RWPE2 (cell line): ENCODE measurements around the gene BCAS1.

Experiments
- ATAC-seq: fragments of 200-7000 bp; cut with Tn5 transposase; 3 replicates; pipeline ENCODE4 v1.9.1; 2021; ENCODE audit warnings: low read depth
- DNase-seq: peaks from one replicate; pipeline ENCODE4 v3.0.0-alpha.2; 2020; ENCODE audit warnings: low spot score
- H3K27ac ChIP-seq: fragments of 450-650 bp; 2 replicates; pipeline ENCODE4 v1.5.1; 2017; ENCODE audit warnings: mild to moderate bottlenecking; ENCODE audit not compliant: poor library complexity, severe bottlenecking
- H3K27me3 ChIP-seq: fragments of 250-450 bp; sonication (Bioruptor Pico); 2 replicates; pipeline ENCODE4 v1.5.1; 2021; ENCODE audit warnings: mild to moderate bottlenecking, moderate library complexity; ENCODE audit not compliant: insufficient read depth, poor library complexity, severe bottlenecking
- H3K36me3 ChIP-seq: fragments of 250-450 bp; sonication (Bioruptor Pico); 2 replicates; pipeline ENCODE4 v1.5.1; 2020; ENCODE audit warnings: low read depth, mild to moderate bottlenecking, moderate library complexity
- H3K4me1 ChIP-seq: fragments of 250-450 bp; sonication (Bioruptor Pico); 2 replicates; pipeline ENCODE4 v1.5.1; 2021; ENCODE audit warnings: mild to moderate bottlenecking, moderate library complexity; ENCODE audit not compliant: insufficient read depth, poor library complexity, severe bottlenecking
- H3K4me3 ChIP-seq: fragments of 250-450 bp; sonication (Bioruptor Pico); 2 replicates; pipeline ENCODE4 v1.5.1; 2021; ENCODE audit warnings: mild to moderate bottlenecking, moderate library complexity; ENCODE audit not compliant: severe bottlenecking
- H3K9me3 ChIP-seq: fragments of 250-450 bp; sonication (Bioruptor Pico); 2 replicates; pipeline ENCODE4 v1.5.1; 2021; ENCODE audit warnings: mild to moderate bottlenecking, moderate library complexity; ENCODE audit not compliant: severe bottlenecking
- TF ChIP-seq, protein P1 (sequence below): fragments of 450-650 bp; IDR thresholded peaks from one replicate; pipeline ENCODE4 v1.5.1; 2017; ENCODE audit warnings: mild to moderate bottlenecking, moderate library complexity; ENCODE audit not compliant: poor library complexity, severe bottlenecking

The BCAS1 gene

DNA sequence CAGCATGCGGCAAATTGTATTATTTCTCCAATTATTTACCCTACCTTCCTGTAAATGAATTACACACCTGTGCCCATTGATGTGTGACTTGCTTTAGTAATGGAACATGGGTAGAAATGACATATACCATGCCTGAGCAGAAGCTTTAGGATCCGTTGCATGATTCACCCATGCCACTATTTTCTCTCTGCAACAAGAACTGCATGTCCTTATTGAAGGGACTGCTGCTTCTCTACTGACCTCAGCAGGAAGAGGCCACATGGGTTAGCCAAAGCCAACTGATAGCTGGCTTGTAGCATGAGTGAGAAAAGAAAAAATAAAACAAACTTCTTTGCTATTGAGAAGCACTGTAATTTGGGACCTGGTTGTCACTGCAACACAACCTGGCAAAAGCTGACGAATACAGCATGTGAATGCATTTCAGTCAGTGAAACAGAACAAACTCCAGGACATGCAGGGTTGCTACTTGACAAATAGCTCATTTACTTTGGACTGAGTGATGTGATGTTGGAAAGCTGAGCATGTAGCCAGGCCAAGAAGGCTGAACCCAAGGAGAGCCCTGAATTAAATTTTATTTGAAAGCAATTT, 99.2 kb downstream of the BCAS1 start:
- Histone ChIP-seq H3K36me3 (no peaks in the 10 kb centered on the region), H3K27ac (no peak overlapping the region), H3K4me3 (no peak overlapping the region), H3K4me1 (no peaks in the 10 kb centered on the region), H3K9me3 (no peaks in the 10 kb centered on the region), H3K27me3 (no peaks in the 10 kb centered on the region)
- DNase-seq, result no peak
- TF ChIP-seq, protein P1, sequence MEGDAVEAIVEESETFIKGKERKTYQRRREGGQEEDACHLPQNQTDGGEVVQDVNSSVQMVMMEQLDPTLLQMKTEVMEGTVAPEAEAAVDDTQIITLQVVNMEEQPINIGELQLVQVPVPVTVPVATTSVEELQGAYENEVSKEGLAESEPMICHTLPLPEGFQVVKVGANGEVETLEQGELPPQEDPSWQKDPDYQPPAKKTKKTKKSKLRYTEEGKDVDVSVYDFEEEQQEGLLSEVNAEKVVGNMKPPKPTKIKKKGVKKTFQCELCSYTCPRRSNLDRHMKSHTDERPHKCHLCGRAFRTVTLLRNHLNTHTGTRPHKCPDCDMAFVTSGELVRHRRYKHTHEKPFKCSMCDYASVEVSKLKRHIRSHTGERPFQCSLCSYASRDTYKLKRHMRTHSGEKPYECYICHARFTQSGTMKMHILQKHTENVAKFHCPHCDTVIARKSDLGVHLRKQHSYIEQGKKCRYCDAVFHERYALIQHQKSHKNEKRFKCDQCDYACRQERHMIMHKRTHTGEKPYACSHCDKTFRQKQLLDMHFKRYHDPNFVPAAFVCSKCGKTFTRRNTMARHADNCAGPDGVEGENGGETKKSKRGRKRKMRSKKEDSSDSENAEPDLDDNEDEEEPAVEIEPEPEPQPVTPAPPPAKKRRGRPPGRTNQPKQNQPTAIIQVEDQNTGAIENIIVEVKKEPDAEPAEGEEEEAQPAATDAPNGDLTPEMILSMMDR, result no peak
- no peak for ATAC-seq

DNA sequence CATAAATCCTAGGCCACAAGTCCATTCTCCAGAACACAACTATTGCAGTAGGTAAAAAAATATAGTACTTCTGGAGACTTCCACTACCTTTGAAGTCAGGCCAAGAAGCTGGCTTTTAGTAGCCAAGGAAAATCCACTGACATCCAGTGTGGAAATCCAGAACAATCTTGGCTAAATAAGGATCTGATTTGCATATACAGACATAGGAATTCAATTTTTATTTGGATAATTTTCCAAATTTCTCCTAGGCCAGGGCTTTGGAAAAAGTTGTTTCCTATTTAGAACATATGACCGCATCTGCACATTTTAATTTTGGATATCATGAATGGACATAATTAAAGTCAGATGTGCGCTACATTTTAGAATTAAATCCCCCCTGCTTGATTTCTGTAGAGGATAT, 100.2 kb downstream of the BCAS1 start:
- ATAC-seq, result no peak
- H3K4me3 ChIP-seq, result no peak overlapping the region
- no peaks in the 10 kb centered on the region for H3K36me3 ChIP-seq
- TF ChIP-seq, protein P1, result no peak
- no peaks in the 10 kb centered on the region for H3K4me1 ChIP-seq
- no peaks in the 10 kb centered on the region for H3K27me3 ChIP-seq
- no peak overlapping the region for H3K27ac ChIP-seq
- DNase-seq, result no peak
- no peaks in the 10 kb centered on the region for H3K9me3 ChIP-seq

DNA sequence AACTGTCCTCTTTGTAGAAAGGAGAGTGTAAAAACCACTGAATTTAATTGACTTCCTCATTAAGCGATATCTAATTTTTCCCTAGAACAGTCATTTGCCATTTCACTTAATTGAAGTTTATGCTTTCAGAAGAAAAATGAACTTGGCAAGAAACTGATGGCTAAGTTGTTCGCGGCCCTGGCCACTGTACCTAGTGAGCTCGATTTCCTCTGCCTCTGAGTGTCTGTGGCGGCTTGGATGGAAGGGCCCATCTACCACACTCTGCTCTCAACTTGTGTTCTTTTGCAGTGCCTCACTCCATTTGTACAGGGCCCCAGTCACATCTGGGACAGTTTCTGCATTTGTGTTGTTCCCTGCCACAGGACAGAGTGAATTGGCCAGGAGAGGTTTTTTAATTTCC, 102.9 kb downstream of the BCAS1 start:
- TF ChIP-seq, protein P1, result no peak
- ATAC-seq, result no peak

DNA sequence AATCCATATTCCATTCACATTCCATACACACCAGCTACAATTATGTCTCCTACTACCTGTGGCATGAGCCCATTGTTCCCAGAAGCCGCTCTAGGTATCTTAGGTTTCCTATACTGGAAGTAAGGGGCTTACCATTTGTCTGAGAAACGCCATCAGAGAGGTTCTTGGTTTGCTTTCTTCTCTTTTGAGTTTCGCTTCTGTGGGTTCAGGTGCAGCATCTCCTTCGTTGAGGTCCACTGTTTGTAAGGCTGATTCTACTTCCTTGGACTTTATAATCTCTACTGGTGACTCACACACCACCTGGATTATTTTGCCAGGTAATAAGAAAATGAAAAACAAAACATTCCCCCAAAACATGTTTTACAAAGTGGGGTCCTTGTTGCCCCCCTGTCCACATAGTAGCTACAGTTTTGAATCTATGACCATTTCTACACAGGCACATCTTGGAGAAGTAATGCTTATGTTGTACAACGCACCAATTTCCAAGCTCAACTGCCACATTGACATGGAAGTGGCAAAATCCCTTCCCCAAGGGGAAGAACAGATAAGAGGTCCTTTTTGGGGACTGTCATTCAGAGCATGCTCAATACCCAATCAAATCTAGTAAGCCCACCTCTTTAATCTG, 103.5 kb downstream of the BCAS1 start:
- Histone ChIP-seq H3K4me1 (no peaks in the 10 kb centered on the region), H3K27ac (no peak overlapping the region), H3K4me3 (no peak overlapping the region), H3K36me3 (no peaks in the 10 kb centered on the region), H3K9me3 (no peaks in the 10 kb centered on the region), H3K27me3 (no peaks in the 10 kb centered on the region)
- ATAC-seq (no peak), DNase-seq (no peak)
- TF ChIP-seq, protein P1, result no peak

More for the DNA sequence above, 102.9 kb downstream of the BCAS1 start:
- no peaks in the 10 kb centered on the region for H3K4me1 ChIP-seq
- no peak for DNase-seq
- H3K27me3 ChIP-seq, result no peaks in the 10 kb centered on the region
- H3K36me3 ChIP-seq, result no peaks in the 10 kb centered on the region
- no peak overlapping the region for H3K27ac ChIP-seq
- H3K9me3 ChIP-seq, result no peaks in the 10 kb centered on the region
- H3K4me3 ChIP-seq, result no peak overlapping the region

DNA sequence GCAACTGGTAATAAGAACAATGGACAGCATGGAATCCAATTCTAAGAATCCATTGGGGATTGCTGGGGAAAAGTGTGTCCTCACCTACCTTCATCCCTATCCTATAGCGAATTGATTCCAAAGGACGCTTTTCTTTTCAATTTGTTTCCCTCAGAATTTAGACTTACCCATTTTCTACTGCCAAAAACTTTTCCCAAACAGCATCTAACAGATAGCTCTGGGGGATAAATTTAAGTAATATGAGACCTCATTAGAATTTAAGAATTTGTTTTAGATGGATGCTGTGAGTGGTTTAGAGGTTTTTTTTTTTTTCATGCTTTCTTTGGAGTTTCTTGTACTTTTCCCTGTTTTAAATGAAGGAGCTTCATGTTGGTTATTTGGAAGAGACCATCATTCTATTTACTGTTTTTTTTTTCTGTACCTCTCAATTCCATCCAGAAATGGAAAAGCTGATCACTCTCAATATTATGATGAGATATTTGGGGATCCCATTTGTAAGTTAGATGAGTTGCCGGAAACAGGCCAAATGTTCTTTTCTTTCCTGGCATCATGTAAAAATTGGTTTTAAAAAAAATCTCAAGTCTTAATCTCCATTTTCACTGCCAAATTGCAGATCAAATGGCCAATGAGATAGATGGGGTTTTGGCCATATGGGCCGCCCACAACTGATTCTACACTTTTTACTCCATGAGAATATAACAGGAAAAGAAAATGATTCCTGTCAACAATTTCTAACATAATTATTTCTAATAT, 105.7 kb downstream of the BCAS1 start:
- Histone ChIP-seq H3K4me1 (no peaks in the 10 kb centered on the region), H3K9me3 (no peaks in the 10 kb centered on the region), H3K36me3 (no peaks in the 10 kb centered on the region), H3K4me3 (no peak overlapping the region), H3K27me3 (no peaks in the 10 kb centered on the region), H3K27ac (no peak overlapping the region)
- ATAC-seq, result no peak
- DNase-seq, result no peak
- TF ChIP-seq, protein P1, result no peak
